ENCODE results near the gene RASGRF1.

GRCh38 chr15:79078003-79078402 is 12.6 kb downstream of the RASGRF1 start:
- TF ChIP-seq CTCF (IDR thresholded peaks at IDR 0.05 in 8 of 11, conservative IDR thresholded peaks at IDR 0.05 in 3 of 11): no peak
- no peak for TF ChIP-seq POLR2A (IDR thresholded peaks at IDR 0.05)
- no peak for TF ChIP-seq POLR2AphosphoS5 (IDR thresholded peaks at IDR 0.05)

All from spleen (tissue), 7 donors.